Measurements from ENCODE around the gene YTHDF2. TPM values are rescaled to one million over a fixed set of nuclear protein-coding genes. Genes with fewer than 3 reads are reported as not detected.

YTHDF2 gene
- total RNA-seq, 1 experiment from 2014 or later: 117 TPM

- CTCF ChIA-PET: interaction anchor here (1.0 kb wide), 1 partner anchor 113 kb away, joined by 9 read pairs; the partner anchor contains the start of gene TAF12
- BruUV-seq (replicated peaks): no TSS peak
- TF ChIP-seq, protein P1, sequence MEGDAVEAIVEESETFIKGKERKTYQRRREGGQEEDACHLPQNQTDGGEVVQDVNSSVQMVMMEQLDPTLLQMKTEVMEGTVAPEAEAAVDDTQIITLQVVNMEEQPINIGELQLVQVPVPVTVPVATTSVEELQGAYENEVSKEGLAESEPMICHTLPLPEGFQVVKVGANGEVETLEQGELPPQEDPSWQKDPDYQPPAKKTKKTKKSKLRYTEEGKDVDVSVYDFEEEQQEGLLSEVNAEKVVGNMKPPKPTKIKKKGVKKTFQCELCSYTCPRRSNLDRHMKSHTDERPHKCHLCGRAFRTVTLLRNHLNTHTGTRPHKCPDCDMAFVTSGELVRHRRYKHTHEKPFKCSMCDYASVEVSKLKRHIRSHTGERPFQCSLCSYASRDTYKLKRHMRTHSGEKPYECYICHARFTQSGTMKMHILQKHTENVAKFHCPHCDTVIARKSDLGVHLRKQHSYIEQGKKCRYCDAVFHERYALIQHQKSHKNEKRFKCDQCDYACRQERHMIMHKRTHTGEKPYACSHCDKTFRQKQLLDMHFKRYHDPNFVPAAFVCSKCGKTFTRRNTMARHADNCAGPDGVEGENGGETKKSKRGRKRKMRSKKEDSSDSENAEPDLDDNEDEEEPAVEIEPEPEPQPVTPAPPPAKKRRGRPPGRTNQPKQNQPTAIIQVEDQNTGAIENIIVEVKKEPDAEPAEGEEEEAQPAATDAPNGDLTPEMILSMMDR (IDR thresholded peaks at IDR 0.05; ENCODE audit: unreplicated experiment): no peak
- Mint-ChIP-seq H3K4me1 (ENCODE audit: low read depth, unreplicated experiment) (peaks cover 21% of the 10 kb centered on the region), H3K9me3 (ENCODE audit: low read depth, unreplicated experiment) (no peaks in the 10 kb centered on the region), H3K27me3 (ENCODE audit: unreplicated experiment) (no peaks in the 10 kb centered on the region), H3K36me3 (ENCODE audit: insufficient read depth, unreplicated experiment) (peaks cover 35% of the 10 kb centered on the region), H3K27ac (ENCODE audit: unreplicated experiment) (no peak overlapping the region), H3K4me3 (ENCODE audit: low read depth, unreplicated experiment) (no peak overlapping the region)
- DNase-seq: no peak
- intact Hi-C loops (cut with micrococcal nuclease; ENCODE audit: unreplicated experiment): no loop called here
Observed at GRCh38 chr1:28755701-28756100, 19.0 kb downstream of the YTHDF2 start.

DNA sequence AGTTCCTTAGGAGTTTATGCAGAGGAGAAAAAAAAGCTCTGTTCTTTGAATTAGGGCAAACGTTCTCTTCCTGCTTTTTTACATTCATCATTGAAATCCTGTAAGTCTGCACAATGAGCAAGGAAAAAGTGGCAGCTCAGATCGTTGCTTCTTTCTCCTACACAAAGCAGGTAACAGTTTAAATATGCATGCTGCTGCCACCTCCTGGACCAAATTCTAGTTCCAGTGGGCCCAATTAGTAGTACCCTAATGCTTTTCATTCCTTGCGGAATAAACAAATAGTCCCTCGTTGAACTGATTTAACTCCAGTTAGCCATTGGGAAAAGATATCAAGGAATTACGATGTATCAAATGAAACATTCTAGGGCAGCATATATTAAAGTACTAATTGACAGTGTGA, 20.1 kb downstream of the YTHDF2 start:
- H3K4me3 Mint-ChIP-seq (ENCODE audit: low read depth, unreplicated experiment): no peak overlapping the region
- peaks cover 33% of the 10 kb centered on the region for H3K36me3 Mint-ChIP-seq (ENCODE audit: insufficient read depth, unreplicated experiment)

DNA sequence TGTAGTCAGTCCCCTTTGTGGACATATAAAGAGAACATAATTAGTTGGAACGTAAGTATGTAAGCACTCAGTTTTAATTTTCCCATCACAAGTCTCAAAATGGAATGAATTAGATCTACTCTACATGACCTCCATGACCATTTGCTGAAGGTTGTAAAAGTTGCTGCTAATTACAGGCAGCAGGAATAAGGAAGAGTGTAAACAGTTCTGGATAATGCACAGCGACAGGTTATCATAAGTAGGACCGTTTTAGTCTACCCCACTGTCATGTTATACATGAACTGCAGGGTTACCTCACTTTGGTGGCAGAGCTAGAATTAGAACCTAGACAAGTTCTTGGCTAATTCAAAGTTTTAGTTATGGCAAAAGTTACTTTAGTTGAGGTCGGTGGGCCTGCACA, 21.7 kb downstream of the YTHDF2 start:
- TF ChIP-seq, protein P1 (IDR thresholded peaks at IDR 0.05; ENCODE audit: unreplicated experiment): no peak
- Mint-ChIP-seq H3K9me3 (ENCODE audit: low read depth, unreplicated experiment) (no peaks in the 10 kb centered on the region), H3K27ac (ENCODE audit: unreplicated experiment) (no peak overlapping the region), H3K4me3 (ENCODE audit: low read depth, unreplicated experiment) (no peak overlapping the region), H3K4me1 (ENCODE audit: low read depth, unreplicated experiment) (peaks cover 11% of the 10 kb centered on the region), H3K36me3 (ENCODE audit: insufficient read depth, unreplicated experiment) (peaks cover 23% of the 10 kb centered on the region), H3K27me3 (ENCODE audit: unreplicated experiment) (no peaks in the 10 kb centered on the region)
- no peak for DNase-seq
- intact Hi-C loops (cut with micrococcal nuclease; ENCODE audit: unreplicated experiment): no loop called here
- BruUV-seq (replicated peaks): no TSS peak
- CTCF ChIA-PET: interaction anchor here (0.6 kb wide), 1 partner anchor 21 kb away, joined by 5 read pairs; the partner anchor contains the start of gene YTHDF2

More for the DNA sequence above, 20.1 kb downstream of the YTHDF2 start:
- intact Hi-C loops (cut with micrococcal nuclease; ENCODE audit: unreplicated experiment): no loop called here
- TF ChIP-seq, protein P1 (IDR thresholded peaks at IDR 0.05; ENCODE audit: unreplicated experiment): no peak
- Mint-ChIP-seq H3K27ac (ENCODE audit: unreplicated experiment) (no peak overlapping the region), H3K9me3 (ENCODE audit: low read depth, unreplicated experiment) (no peaks in the 10 kb centered on the region), H3K4me1 (ENCODE audit: low read depth, unreplicated experiment) (peaks cover 13% of the 10 kb centered on the region), H3K27me3 (ENCODE audit: unreplicated experiment) (no peaks in the 10 kb centered on the region)
- no TSS peak for BruUV-seq (replicated peaks)
- no peak for DNase-seq
- CTCF ChIA-PET: interaction anchor here (1.0 kb wide), 2 partner anchors 20 to 114 kb away, joined by 4 to 9 read pairs; partner anchors contain the start of genes TAF12 and YTHDF2

DNA sequence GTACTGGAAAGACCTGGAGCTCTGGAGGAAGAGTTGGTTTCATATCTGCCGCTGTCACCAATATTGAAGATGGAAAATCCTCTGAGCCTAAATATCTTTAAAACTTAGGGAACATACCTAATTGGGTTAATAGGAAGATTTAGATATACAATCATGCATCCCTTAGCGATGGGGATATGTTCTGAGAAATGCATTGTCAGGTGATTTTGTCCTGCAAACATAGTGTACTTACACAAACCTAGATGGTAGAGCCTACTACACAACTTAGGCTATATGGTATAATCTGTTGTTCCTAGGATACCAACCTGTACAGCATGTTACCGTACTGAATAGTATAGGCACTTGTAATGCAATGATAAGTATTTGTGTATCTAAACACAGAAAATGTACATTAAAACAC, 22.5 kb downstream of the YTHDF2 start:
- Mint-ChIP-seq H3K9me3 (ENCODE audit: low read depth, unreplicated experiment) (no peaks in the 10 kb centered on the region), H3K36me3 (ENCODE audit: insufficient read depth, unreplicated experiment) (peaks cover 17% of the 10 kb centered on the region), H3K4me3 (ENCODE audit: low read depth, unreplicated experiment) (no peak overlapping the region), H3K27ac (ENCODE audit: unreplicated experiment) (no peak overlapping the region), H3K4me1 (ENCODE audit: low read depth, unreplicated experiment) (peaks cover 11% of the 10 kb centered on the region), H3K27me3 (ENCODE audit: unreplicated experiment) (no peaks in the 10 kb centered on the region)
- intact Hi-C loops (cut with micrococcal nuclease; ENCODE audit: unreplicated experiment): no loop called here
- DNase-seq: no peak
- CTCF ChIA-PET: interaction anchor here (0.8 kb wide), 1 partner anchor 8 kb away, joined by 3 read pairs; no protein-coding TSS in a partner anchor
- BruUV-seq (replicated peaks): no TSS peak
- TF ChIP-seq, protein P1 (IDR thresholded peaks at IDR 0.05; ENCODE audit: unreplicated experiment): no peak
